ENCODE results near the gene CRACDL.

The CRACDL gene

GRCh38 chr2:98807221-98807620, 128.8 kb downstream of the CRACDL start:
- TF ChIP-seq TAF1 (IDR thresholded peaks at IDR 0.05; ENCODE audit: borderline replicate concordance, insufficient read depth, low read length) (no peak), SIN3A (IDR thresholded peaks at IDR 0.05; ENCODE audit: borderline replicate concordance, insufficient read depth, low read length) (no peak), FOXP2 (optimal IDR thresholded peaks at IDR 0.05; ENCODE audit: borderline replicate concordance, extremely low read depth, extremely low read length, insufficient read depth) (no peak), POLR2AphosphoS5 (IDR thresholded peaks at IDR 0.05; ENCODE audit: low read depth, low read length) (no peak), REST (IDR thresholded peaks at IDR 0.05; ENCODE audit: insufficient read depth in 1 of 2, low read depth in 2 of 2, low read length in 2 of 2) (no peak)

GRCh38 chr2:98806236-98806697, 129.8 kb downstream of the CRACDL start:
- TF ChIP-seq SIN3A (IDR thresholded peaks at IDR 0.05; ENCODE audit: borderline replicate concordance, insufficient read depth, low read length) (no peak), POLR2AphosphoS5 (IDR thresholded peaks at IDR 0.05; ENCODE audit: low read depth, low read length) (no peak), FOXP2 (optimal IDR thresholded peaks at IDR 0.05; ENCODE audit: borderline replicate concordance, extremely low read depth, extremely low read length, insufficient read depth) (no peak), TAF1 (IDR thresholded peaks at IDR 0.05; ENCODE audit: borderline replicate concordance, insufficient read depth, low read length) (no peak), REST (IDR thresholded peaks at IDR 0.05; ENCODE audit: insufficient read depth in 1 of 2, low read depth in 2 of 2, low read length in 2 of 2) (no peak)

- TF ChIP-seq POLR2AphosphoS5 (IDR thresholded peaks at IDR 0.05; ENCODE audit: low read depth, low read length) (no peak), FOXP2 (optimal IDR thresholded peaks at IDR 0.05; ENCODE audit: borderline replicate concordance, extremely low read depth, extremely low read length, insufficient read depth) (no peak), REST (IDR thresholded peaks at IDR 0.05; ENCODE audit: insufficient read depth in 1 of 2, low read depth in 2 of 2, low read length in 2 of 2) (no peak), SIN3A (IDR thresholded peaks at IDR 0.05; ENCODE audit: borderline replicate concordance, insufficient read depth, low read length) (no peak), TAF1 (IDR thresholded peaks at IDR 0.05; ENCODE audit: borderline replicate concordance, insufficient read depth, low read length) (no peak)
Measured at GRCh38 chr2:98805412-98806171, 130.4 kb downstream of the CRACDL start.

- no peak for TF ChIP-seq FOXP2 (optimal IDR thresholded peaks at IDR 0.05; ENCODE audit: borderline replicate concordance, extremely low read depth, extremely low read length, insufficient read depth)
- no peak for TF ChIP-seq TAF1 (IDR thresholded peaks at IDR 0.05; ENCODE audit: borderline replicate concordance, insufficient read depth, low read length)
- no peak for TF ChIP-seq POLR2AphosphoS5 (IDR thresholded peaks at IDR 0.05; ENCODE audit: low read depth, low read length)
Measured at GRCh38 chr2:98804736-98805135, 131.3 kb downstream of the CRACDL start.

GRCh38 chr2:98804265-98804650, 131.8 kb downstream of the CRACDL start:
- TF ChIP-seq REST (IDR thresholded peaks at IDR 0.05; ENCODE audit: insufficient read depth in 1 of 2, low read depth in 2 of 2, low read length in 2 of 2) (no peak), FOXP2 (optimal IDR thresholded peaks at IDR 0.05; ENCODE audit: borderline replicate concordance, extremely low read depth, extremely low read length, insufficient read depth) (no peak), SIN3A (IDR thresholded peaks at IDR 0.05; ENCODE audit: borderline replicate concordance, insufficient read depth, low read length) (no peak), TAF1 (IDR thresholded peaks at IDR 0.05; ENCODE audit: borderline replicate concordance, insufficient read depth, low read length) (no peak), POLR2AphosphoS5 (IDR thresholded peaks at IDR 0.05; ENCODE audit: low read depth, low read length) (no peak)
